Activated CD8-positive, alpha-beta memory T cell treated with anti-CD3 and anti-CD28 coated beads for 1 hour (primary cell): Measurements from ENCODE around the gene TNNT2.

Experiments used
- DNase-seq, 2 donors: peaks; one replicate each; pipeline ENCODE4 v3.0.0-alpha.2; 2020; ENCODE audit warnings: low read depth in 1 of 2; ENCODE audit errors: extremely low read depth in 1 of 2

TNNT2 gene

DNA sequence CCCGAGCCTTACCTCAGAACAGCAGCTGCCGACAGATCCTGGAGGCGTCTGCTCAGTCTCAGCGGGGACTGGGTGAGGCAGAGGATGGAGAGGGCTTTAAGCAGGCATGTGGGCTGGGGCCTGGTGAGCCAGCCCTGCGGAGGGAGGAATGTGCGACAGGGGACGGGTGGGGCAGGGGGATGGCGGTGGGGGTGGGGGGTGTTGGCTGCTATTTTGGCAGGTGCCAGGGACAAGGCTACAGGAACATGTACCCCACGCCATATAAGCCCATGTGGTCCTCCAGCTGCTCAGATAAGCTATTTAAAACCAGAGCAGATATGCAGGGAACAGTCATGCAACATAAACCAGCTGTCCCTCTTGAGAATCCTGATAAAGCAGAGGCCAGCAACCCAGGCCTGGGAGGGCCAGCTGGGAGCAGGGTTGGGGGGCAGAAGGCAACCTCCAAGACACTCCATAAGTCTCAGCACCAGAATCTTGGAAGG is at the start of gene TNNT2:
TSS of gene TNNT2 (minus strand) at position 70 of the 482 bp plus-strand sequence. CDS start 4,426 bp downstream, outside the sequence.
- DNase-seq: no peak

DNA sequence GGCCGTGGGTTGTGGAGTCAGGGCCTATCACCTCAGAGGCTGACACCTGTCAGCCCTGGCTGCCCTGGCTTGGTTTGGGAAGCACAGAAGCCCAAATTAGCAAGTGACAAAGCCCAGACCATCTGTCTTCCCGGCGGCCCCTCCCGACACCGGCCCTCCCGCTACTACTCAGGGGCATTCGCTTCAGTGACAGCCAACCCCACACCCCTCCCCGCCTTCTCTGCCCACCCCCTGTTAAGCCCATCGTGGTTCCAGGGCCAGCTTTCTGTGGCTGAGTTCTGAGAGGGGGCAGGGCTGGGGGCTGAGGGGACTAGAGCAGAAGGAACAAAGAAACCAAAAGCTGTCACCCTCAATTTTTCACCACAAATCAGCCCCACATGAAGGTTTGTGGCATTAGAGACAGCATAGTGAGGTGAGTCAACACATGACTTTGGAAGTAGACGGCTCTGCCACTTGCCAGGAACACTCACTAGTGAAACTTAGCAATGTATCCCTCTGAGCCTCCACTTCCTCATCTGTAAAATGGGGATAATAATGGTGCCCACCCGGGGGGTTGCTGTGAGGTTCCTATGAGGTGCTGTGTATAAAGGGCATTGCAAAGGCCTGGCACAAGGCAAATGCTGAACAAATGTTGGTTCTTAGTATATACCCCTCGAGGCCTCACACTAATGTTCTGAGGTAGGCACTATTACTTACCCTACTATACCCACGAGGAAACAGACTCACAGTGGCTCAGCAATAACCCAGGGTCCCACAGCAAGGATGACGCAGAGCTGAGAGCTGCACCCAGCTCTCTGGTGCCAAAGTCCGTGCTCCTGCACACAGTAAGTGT is 49.2 kb upstream of the TNNT2 start:
- DNase-seq: no peak

DNA sequence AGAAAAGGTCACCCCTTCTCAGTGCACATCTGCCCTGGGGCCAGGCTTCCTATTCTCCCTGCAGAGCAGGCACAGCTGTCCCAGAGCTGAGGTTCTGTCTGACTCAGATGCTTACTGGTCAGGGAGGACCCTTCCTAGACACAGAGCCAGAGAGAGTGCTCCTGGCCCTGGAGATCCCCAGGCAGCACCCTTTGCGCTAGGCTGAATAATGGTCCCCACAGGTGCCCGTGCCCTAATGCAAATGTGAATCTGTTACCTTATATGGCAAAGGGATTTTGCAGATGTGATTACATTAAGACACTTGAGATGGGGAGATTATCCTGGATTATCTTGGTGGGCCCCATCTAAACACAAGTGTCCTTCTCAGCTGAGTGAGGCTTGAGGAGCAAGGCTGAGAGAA is 46.7 kb upstream of the TNNT2 start:
- DNase-seq: no peak

DNA sequence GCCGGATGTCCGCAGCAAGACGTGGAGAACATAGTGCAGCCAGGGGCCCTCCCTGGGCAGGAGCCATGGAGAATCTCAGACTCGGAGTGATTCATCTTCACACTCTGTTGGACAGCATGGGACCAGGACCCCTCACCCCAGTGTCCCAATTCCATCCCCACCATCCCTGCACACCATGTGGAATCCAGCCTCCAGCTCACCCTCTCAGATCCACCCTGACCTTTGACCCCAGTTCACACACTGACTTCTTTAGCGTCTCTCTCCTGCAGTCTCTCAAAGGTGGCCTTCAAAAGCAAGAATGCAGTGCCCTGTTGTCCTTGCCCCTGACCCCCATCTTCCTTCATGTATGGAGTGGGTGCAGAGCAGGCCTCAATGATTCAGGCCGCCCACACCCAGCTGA is 46.2 kb upstream of the TNNT2 start:
- no peak for DNase-seq

DNA sequence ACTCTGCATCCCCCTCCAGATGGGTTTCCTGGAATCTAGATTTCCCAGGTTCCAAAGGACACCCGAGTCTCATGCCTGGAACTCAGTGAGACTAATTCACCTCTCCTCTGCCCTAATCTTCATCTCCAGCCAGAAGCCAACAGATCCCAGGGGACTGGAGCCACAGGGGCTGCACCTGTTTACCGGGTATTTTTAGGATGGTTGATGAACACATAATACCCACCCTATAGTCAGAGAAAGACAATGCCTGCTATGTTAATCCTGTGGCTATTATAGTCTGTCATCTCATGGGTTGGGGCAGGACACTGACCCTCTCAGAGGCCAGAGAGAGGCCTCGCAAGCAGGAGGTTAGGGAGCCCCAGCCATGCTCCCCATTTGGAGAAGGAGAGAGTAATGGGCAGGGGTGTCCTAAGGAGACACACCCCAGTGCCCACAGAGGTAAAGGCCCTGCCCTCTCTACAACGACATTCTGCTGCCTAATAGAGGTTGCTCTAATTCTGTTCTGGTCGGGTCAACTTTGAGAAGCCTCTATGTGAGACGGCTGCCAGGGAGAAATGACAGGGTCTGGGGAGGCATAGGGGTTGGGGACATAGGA is 45.1 kb upstream of the TNNT2 start:
- no peak for DNase-seq

DNA sequence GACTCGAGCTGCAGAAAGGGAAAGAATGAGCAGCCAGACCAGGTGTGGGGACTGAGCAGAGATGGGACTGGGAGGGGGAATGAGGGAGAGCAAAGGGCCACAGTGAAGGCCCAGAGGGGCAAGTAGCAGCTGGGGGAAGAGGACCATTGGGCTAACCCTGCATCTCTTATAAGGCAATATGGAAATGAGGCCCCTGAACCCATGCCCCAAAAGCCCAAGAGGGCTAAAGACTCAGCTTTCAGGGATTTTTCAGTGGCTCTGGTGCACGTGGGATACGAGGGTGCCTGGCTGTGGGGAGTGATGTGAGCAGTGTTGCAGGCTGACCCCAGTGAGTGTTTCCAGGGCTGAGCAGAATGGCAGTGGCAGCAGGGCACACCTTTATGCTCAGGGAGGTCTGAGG is 44.5 kb upstream of the TNNT2 start:
- DNase-seq: no peak

DNA sequence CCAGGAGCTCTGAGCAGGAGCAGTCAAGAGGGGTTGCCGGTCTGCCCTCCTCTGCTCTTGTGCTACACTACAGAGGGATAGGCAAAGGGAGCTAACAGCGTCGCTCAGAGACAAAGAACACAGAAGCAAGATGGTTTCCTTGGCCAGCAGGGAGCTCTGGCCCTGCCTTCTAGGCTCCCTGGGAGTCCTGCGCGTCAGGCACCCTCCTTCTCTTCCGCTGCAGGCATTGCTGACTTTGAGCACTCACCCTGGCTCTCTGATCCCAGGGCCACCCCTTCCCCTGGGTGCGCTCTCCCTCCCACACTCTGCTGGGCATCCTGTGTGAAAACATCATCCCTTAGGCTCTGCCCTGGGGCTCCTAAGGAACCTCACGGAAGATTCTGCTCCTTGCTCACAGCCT is 43.6 kb upstream of the TNNT2 start:
- no peak for DNase-seq

DNA sequence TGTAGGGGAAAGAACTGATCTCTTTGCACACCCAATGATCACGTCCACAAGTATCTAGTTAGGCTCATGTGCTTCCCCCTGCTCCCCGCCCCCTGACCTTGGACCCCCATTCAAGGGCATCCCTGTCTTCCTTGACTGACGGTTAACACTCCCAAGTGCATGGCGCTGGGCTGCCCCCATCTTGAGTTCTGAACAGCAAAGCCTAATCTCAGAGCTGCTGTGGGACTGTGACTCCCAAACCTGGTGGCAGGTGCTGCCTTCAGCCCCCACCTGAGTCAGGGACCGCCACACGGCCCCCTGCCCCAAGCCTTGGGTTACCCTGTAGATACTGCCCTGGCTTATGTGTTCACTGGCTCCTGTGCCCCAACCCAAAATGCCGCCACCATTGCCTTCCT is 43.1 kb upstream of the TNNT2 start:
- DNase-seq: no peak

DNA sequence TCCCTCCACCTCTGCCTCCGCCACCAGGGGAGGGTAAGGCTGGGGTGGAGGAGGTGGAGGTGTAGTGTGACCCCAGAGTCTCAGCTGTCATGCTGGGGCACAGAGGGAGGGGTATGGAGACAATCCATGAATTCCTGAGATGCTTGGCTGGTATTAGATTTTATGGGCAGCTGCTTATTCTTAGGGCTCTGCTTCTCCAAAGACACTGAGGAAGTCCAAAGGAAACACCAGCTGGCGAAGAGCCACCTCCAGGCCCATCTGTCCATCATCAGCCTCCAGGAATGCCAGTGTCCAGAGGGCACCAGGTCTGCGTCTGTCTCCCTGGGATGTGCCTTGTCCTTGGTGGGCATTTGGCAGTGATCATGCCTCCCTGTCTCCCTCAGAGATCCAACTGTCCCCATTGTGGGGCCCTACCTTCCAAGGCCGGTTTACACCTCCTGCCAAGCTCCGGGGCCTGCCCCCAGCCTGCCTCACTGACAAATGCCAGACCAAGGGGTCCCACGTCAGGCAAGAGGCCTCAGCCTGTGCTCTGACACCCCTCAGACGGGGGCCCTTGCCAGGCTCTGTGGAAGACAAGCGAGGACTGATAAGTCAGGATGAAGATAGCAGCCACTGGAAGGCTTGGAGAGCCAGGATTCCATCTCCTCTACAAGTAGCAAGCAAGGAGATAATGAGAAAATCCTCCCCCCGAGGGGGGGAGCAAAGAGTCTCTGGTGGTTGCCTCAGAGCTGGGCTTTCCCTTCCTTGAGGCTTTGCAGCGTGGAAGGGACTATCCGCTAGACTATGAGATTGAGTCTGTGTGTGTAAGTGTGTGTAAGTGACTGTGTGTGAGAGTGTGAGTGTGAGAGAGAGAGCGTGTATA is 42.5 kb upstream of the TNNT2 start:
- no peak for DNase-seq

DNA sequence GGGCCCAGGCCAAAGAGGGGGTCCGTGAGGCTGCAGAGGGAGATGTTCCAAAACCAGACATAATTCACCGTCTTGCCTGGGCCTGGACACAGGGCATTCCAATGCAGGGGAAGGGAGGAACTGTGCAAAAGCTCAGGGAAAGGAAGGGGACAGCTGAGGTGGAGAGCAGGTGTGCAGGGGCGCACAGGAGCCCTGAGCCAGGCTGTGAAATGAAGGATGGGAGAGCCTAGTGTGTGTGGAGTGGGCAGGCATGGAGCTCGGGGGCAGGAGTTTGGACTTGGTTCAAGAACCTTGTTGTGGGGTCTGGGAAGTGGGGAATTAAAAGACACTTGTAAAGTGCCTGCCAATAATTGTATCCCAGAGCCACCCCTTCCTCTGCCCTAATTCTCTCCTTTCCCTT is 41.8 kb upstream of the TNNT2 start:
- no peak for DNase-seq

DNA sequence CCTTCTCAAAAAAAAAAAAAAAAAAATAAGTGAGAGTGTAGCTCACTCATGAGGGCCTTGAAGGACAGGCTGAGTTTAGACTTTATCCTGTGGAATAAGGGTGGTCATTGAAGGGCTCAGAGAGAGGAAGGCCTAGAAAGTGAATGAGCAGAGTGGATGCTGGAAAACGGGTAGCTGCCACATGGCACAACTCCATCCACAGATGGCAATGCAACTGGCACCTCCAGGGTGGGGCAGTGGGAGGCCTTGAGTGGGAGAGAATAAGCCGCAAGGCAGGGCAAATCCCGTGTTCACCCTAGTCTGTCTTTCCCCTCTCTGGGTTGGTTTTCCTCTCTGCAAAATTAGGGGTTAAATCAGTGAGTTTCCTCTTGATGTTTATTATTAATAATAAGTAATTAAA is 41.0 kb upstream of the TNNT2 start:
- DNase-seq: no peak

DNA sequence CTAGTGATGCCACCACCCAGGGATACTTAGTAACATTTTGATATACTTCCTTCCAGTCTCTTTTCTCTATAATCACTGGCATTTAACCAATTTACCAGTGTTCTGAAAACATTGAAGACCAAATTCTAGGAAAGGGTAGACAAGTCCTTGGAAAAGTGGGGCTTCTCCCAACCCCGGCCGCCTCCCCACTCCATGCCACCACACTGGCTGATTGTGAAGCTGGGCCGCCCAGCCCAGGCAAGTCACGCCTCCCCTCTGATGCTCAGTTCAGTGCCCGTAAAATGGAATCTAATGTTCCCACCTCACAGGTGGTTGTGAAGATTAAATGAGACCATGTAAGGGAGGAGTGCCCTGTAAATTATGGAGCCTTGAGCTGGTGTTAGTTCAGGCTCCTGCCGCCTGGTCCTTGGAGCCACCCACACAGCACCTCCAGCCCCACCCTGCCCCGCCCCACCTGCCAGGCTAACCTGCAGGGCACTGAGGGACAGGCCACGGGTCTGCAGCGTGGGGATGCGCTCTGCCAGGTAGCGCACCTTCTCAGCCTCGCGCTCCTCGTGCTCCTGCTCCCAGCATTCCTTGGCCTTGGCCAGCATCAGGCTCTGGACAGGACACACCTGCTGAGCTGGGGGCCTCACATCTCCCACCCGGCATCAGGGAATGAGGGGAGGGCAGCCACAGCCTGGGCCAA is 36.7 kb upstream of the TNNT2 start:
- no peak for DNase-seq

DNA sequence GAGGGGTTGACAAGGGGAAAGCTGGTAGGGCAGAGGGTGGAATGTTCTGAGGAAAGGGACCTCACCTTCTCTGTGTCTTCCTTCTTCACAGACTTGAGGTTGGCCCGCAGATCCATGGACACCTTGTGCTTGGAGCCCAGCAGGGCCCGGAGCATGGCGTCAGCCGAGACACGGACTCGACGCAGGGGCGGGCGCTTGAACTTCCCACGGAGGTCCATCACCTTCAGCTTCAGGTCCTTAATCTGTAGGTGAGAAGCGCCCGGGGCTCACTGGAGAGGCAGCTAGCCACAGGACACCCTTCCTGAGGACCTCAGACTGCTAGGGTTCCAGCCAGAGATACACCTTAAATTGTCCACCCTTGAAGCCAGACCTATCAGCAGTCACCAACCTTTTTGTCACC is 33.8 kb upstream of the TNNT2 start:
- DNase-seq: no peak

DNA sequence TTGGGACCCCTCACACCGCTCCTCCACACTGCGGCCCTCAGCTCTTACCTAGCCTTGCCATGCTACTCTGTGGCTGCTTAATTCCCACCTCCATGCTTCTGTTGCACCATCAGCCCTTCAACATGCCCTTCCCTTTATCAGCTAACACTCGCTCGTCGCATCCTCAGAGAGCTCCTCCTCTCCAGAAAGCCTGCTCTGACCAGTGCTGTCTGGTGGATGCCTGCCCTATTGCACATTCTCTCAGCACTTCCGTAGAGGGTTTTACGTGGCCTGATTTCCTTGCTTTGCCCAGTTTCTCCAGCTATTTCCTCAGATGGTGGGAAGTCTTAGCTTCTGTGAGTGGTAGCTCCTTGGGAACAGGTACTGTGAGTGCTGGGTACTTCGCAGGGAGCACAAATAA is 32.0 kb upstream of the TNNT2 start:
- DNase-seq: no peak

DNA sequence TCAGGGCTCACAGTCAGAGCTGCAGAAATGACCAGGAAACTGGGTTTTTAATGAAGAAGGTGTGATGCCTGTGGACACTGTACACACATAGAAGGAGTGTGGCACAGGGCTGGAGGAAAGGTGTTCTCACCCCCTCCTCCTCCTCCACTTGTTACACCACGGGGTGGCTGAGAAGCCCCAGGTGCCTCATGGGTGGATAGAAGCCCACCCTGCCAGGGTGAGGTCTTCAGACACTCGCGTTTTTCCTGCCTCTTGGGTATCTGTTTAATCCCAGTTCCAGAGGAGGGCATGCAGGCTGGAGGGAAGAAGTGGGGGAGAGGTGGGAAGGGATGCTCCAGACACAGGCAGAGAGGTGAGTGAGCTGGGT is 31.3 kb upstream of the TNNT2 start:
- no peak for DNase-seq

DNA sequence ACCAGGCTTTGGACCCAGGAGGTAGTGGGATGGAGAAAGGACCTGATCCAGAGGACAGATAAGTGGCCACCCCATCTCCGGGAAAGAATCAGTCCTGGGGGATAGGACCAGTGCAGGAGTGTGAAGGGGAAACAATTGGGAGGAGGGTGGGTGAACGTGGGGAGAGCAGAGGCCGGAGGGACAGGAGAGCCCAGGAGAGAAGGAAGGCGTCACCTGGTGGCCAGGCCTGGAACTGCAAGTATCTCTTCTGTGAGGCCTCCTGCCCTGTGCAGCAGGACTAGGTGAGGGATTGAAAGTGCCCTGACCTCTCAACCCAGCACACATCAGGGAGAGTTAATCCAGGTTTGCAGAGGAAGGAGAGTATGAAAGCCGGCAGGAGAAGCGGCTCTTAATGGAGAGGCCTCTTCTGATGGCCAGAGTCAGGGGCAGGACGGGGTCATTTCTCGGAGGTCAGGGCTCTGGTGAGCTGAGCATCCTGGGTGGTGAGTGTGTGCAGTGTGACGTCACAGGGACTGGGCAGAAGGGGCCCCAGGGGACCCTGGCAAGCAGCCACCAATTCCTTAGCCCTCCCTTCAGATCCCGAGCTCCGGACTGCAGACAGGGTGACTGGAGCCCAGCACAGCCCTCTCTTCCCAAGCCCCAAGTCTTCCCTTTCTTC is 30.8 kb upstream of the TNNT2 start:
- peak; percentile 12 to 54 for DNase-seq

DNA sequence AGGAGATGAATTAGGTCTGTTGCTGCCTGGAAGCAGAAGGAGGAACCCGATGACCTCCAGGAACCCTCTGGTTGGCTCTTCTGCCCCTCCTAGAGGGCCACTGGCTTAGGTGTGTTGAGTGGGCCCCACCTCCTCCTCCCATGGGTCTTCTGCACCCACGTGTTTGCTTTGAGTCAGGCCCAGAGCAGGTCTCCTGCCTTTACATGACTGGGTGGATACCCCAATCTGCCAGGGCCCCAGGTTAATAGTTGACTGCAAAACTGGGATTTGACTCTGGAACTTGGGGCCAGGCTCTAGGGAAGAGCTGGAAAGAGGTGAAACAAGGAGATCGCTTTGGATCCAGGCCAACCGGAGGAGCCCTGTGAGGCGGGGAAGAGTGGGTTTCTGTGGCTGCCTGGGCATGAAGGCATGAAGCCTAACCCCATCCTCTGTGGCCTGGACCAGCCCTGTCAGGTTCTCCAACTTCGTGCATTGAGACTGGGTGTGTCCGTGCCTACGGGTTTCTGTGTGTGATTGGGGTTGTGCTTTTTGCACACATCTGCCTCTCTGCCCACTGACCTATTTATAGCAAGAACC is 29.4 kb upstream of the TNNT2 start:
- DNase-seq: no peak

DNA sequence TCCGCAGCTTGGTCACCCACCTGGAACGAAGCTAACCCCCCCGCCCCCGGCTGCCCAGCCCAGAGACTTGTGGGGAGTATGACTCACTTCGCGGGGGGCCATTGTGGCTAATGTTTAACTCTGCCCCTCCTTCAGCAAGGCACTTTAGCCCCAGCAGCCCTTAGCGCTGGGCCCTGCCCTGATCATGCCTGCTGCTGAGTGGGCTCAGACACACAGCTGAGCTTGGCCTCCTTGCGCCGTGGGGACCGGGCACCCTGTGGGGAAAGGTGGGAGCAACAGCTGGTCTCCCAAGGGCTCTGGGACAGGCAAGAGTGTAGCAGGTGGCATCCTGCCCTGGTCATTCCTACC is 28.0 kb upstream of the TNNT2 start:
- no peak for DNase-seq

DNA sequence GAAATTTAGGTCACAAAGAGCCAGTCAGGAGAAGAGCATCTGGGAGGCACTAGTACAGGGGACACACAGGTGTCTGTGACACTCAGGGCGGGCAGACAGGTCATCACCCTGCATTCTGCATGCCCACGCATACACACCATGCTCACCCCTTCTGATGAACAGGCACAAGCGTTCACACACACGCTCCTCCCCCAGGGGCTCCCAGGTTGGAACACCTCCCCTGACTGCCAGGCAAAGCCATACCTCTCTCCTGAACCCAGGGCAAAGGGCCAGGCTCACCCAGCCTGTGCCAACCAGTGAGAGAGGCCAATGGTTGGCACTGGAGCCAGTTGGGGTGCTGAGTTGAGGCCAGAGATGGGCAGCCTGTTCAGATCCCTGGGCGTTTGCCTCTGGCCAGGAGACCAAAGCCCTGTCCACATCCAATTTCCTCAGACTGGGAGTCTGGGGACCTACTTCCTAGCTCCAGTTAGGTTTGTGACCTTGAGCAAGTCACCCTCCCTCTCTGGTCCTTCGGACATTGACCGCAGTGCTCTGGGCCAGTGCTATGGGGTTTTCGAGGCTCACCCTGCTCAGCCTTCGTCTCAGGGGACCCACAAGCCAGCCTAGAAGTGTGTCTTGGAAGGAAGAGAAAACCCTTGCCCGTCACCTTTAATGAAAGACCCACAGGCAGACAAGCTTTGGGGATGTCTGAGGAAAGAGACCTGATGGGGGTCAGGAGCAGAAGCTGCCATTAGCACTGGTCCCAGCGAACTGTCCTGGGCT is 27.4 kb upstream of the TNNT2 start:
- no peak for DNase-seq

DNA sequence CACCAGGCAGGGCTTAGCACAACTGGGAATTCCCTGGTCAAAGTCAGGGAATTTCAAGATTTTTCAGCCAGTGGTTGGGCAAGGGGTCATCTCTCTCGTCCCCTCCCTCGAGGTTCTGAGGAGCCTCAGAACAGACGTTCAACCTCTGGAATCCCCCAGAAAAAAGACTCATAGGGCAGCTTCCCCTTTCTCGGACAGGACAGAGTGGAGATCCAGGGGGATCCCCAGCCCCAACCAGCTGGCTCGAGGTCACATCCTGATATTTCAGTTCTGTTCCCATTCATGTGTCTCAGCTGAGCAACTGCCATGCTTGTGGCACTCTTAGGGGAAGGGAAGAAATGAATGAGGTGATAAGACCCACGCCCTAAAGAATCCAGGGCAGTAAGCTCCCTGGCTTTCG is 26.6 kb upstream of the TNNT2 start:
- DNase-seq: no peak
